ENCODE measurements around the gene ZNF45. TPM values are rescaled to one million over a fixed set of nuclear protein-coding genes. Genes with fewer than 3 reads are reported as not detected.

Gene ZNF45
- total and polyA plus RNA-seq, 2 of the 13 experiments (the other 11 are each of a cell fraction or from before 2014, with no cell fraction given): 2.4 to 11.3 TPM

GRCh38 chr19:43983912-43984686 is 49.0 kb upstream of the ZNF45 start, which contains the start of gene ZNF155 (continued):
- TF ChIP-seq, protein P1, sequence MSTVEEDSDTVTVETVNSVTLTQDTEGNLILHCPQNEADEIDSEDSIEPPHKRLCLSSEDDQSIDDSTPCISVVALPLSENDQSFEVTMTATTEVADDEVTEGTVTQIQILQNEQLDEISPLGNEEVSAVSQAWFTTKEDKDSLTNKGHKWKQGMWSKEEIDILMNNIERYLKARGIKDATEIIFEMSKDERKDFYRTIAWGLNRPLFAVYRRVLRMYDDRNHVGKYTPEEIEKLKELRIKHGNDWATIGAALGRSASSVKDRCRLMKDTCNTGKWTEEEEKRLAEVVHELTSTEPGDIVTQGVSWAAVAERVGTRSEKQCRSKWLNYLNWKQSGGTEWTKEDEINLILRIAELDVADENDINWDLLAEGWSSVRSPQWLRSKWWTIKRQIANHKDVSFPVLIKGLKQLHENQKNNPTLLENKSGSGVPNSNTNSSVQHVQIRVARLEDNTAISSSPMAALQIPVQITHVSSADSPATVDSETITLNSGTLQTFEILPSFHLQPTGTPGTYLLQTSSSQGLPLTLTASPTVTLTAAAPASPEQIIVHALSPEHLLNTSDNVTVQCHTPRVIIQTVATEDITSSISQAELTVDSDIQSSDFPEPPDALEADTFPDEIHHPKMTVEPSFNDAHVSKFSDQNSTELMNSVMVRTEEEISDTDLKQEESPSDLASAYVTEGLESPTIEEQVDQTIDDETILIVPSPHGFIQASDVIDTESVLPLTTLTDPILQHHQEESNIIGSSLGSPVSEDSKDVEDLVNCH (CRISPR knock-in tag; IDR thresholded peaks at IDR 0.05): no peak
- TF ChIP-seq, protein P2, sequence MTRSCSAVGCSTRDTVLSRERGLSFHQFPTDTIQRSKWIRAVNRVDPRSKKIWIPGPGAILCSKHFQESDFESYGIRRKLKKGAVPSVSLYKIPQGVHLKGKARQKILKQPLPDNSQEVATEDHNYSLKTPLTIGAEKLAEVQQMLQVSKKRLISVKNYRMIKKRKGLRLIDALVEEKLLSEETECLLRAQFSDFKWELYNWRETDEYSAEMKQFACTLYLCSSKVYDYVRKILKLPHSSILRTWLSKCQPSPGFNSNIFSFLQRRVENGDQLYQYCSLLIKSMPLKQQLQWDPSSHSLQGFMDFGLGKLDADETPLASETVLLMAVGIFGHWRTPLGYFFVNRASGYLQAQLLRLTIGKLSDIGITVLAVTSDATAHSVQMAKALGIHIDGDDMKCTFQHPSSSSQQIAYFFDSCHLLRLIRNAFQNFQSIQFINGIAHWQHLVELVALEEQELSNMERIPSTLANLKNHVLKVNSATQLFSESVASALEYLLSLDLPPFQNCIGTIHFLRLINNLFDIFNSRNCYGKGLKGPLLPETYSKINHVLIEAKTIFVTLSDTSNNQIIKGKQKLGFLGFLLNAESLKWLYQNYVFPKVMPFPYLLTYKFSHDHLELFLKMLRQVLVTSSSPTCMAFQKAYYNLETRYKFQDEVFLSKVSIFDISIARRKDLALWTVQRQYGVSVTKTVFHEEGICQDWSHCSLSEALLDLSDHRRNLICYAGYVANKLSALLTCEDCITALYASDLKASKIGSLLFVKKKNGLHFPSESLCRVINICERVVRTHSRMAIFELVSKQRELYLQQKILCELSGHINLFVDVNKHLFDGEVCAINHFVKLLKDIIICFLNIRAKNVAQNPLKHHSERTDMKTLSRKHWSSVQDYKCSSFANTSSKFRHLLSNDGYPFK (CRISPR knock-in tag; IDR thresholded peaks at IDR 0.05; ENCODE audit: borderline replicate concordance): 0 out of 2 replicates have a peak, but pooled peaks have one; percentile 26
- TF ChIP-seq CREM (IDR thresholded peaks at IDR 0.05) (peak; percentile 97), CREM (CRISPR knock-in tag; IDR thresholded peaks at IDR 0.05) (no peak), ZNF746 (CRISPR knock-in tag; IDR thresholded peaks at IDR 0.05) (no peak), YEATS2 (CRISPR knock-in tag; IDR thresholded peaks at IDR 0.05; ENCODE audit: borderline replicate concordance) (peak; percentile 59; the same call in 1 of the 2 replicates), SMAD3 (CRISPR knock-in tag; IDR thresholded peaks at IDR 0.05) (peak; percentile 73; the same call in 1 of the 2 replicates), ZNF564 (CRISPR knock-in tag; IDR thresholded peaks at IDR 0.05) (no peak), SIN3A (IDR thresholded peaks at IDR 0.05; ENCODE audit: borderline replicate concordance, low read depth, low read length) (peak; percentile 12; the same call in 1 of the 2 replicates), TCF7L2 (IDR thresholded peaks at IDR 0.05; ENCODE audit: low read depth, low read length) (no peak), ZNF335 (CRISPR knock-in tag; IDR thresholded peaks at IDR 0.05) (peak; percentile 61; the same call in 1 of the 2 replicates), FOXC1 (CRISPR knock-in tag; IDR thresholded peaks at IDR 0.05; ENCODE audit: borderline replicate concordance) (no peak), ZFX (CRISPR knock-in tag; IDR thresholded peaks at IDR 0.05; ENCODE audit: low read depth) (peak; percentile 46; the same call in 1 of the 2 replicates), GABPB1 (CRISPR knock-in tag; IDR thresholded peaks at IDR 0.05) (peak; percentile 84), NFKBIZ (CRISPR knock-in tag; IDR thresholded peaks at IDR 0.05) (no peak), ZMYM4 (CRISPR knock-in tag; IDR thresholded peaks at IDR 0.05) (0 out of 2 replicates have a peak, but pooled peaks have one; percentile 13), SPEN (CRISPR knock-in tag; IDR thresholded peaks at IDR 0.05; ENCODE audit: low read depth) (peak; percentile 99), YY1 (IDR thresholded peaks at IDR 0.05; ENCODE audit: insufficient read depth, insufficient replicate concordance, low read depth, low read length) (peak; percentile 68), GMEB1 (CRISPR knock-in tag; IDR thresholded peaks at IDR 0.05; ENCODE audit: borderline replicate concordance) (peak; percentile 38; the same call in 1 of the 2 replicates), PHF21A (CRISPR knock-in tag; IDR thresholded peaks at IDR 0.05) (peak; percentile 38; the same call in 1 of the 2 replicates)
- TF ChIP-seq, protein P3, sequence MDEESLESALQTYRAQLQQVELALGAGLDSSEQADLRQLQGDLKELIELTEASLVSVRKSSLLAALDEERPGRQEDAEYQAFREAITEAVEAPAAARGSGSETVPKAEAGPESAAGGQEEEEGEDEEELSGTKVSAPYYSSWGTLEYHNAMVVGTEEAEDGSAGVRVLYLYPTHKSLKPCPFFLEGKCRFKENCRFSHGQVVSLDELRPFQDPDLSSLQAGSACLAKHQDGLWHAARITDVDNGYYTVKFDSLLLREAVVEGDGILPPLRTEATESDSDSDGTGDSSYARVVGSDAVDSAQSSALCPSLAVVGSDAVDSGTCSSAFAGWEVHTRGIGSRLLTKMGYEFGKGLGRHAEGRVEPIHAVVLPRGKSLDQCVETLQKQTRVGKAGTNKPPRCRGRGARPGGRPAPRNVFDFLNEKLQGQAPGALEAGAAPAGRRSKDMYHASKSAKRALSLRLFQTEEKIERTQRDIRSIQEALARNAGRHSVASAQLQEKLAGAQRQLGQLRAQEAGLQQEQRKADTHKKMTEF (CRISPR knock-in tag; IDR thresholded peaks at IDR 0.05): 0 out of 2 replicates have a peak, but pooled peaks have one; percentile 35
